Astrocyte of the hippocampus (primary cell): Measurements from ENCODE around the gene GPALPP1.
"Not testable (repeated sequence)": the region's sequence is repeated elsewhere in the genome, so short reads cannot be mapped to it uniquely, and the experiment has no call there.

Experiments
- DNase-seq: peaks from one replicate; pipeline ENCODE4 v3.0.0; 2011; ENCODE audit warnings: low read depth, low spot score

Gene GPALPP1

DNA sequence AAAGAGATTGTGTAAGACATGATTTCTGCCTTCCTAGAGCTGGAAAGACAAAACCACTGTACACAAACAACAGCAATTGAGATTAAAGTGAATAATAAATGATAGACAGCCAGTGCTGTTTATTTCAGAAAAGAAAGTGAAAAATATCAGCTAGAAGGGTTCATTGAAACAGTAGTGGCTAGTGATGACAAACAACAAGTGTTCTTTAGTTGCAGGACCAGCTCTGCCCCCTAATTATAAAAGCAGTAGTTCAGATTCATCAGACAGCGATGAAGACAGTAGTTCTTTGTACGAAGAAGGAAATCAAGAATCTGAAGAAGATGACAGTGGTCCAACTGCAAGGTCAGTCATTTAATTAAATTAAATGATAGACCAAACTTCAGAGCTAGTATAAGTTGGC lies 14.8 kb downstream of the GPALPP1 start:
- no peak for DNase-seq

DNA sequence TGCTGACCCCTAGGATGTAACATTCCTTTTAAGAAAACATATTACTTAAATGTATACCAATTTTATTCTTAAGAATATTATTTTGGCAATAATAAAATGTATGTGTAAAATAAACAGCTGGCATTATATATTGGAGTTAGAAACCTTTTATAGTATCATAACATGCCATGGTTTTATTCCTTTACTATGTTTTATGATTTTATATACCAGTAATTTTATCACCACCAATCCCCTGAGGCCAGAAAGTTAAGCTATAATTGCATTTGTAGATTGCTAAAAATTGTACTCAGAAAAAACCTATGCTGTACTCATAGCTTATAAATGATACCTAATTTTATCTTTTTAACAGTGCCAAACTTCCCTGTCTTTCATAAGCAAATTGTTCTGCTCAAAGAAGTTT lies 17.9 kb downstream of the GPALPP1 start:
- DNase-seq = no peak

DNA sequence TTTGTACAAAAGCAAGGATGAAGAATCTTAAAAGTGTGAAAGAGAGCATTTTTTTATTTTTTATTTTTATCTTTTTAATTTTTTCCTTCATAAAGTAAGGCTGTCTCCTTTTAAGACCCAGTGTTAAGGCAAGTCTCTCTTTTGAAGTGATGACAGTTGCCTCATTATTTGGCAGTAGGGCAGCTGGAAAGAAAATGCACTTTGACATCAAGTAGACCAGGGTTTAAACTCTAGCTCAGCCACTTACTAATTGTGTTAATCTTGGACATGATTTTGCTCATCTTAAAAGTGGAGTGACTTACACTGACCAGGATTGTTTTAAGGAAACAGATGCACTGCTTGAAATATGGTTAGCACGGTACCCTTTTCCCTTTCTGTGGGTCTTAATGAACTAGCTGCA lies 18.5 kb downstream of the GPALPP1 start:
- DNase-seq = no peak

DNA sequence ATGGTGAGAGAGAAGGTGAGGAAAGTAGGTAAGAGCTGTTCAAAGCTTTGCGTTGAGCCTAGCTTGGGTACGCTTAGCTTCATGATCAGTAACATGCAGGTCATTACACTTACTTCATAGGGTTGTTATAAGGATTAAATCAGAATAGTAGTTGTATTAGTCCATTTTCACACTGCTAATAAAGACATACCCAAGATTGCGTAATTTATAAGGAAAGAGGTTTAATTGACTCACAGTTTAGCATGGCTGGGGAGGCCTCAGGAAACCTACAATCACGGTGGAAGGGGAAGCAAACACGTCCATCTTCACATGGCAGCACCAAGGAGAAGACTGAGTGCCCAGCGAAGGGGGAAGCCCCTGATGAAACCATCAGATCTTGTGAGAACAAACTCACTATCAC lies 21.9 kb downstream of the GPALPP1 start:
- no peak for DNase-seq

DNA sequence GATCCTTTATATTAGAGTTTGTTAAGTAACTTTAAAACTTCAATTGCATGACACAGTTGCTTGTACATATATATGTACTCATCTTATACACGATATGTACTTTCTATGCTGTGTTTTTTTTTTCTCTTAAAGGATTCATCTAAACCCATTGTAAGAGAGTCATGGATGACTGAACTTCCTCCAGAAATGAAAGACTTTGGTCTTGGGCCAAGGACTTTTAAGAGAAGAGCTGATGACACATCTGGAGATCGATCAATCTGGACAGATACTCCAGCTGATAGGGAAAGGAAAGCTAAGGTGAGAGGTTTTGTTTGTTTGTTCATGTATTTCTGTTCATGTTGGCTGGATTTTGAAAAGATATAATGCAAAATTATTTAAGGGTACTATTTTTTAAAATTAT lies 26.0 kb downstream of the GPALPP1 start:
- no peak for DNase-seq

DNA sequence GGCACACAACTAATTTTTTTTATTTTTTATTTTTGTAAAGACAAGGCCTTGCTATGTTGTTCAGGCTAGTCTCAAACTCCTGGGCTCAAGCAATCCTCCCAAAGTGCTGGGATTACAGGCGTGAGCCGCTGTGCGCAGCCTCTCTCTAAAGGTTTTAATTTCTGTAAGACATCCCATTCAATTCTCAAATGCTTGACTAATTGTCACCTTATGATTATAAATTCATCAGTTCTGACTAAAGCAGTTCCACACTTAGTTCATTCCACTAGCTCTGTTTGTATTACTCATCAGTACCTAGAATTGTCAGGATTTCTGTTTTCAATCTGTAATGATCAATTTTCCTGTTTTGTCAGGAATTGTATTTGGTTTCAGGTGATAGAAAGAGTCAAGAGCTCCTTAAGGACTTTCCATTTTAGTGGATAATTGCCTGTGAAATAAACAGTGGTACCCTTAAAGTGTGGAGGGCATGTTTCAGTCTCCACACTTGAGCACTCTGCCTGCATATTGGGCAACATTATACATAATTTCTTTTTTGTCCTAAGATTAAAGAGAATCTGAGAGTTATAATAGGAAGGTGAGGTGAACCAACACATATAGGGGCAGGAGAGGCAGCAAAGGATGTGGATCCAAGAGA lies 27.6 kb downstream of the GPALPP1 start:
- DNase-seq = no peak

DNA sequence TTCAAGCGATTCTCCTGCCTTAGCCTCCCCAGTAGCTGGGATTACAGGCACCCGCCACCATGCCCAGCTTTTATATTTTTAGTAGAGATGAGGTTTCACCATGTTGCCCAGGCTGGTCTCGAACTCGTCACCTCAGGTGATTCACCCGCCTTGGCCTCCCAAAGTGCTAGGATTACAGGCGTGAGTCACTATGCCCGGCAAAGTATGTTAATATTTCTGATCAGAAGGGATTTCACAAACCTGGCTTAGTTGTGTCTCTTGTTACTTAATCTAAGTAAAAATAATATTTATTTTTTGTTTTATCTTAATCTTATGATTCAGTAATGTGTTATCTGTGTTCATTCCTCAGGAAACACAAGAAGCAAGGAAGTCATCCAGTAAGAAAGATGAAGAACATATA lies 30.6 kb downstream of the GPALPP1 start:
- not testable (repeated sequence) for DNase-seq

DNA sequence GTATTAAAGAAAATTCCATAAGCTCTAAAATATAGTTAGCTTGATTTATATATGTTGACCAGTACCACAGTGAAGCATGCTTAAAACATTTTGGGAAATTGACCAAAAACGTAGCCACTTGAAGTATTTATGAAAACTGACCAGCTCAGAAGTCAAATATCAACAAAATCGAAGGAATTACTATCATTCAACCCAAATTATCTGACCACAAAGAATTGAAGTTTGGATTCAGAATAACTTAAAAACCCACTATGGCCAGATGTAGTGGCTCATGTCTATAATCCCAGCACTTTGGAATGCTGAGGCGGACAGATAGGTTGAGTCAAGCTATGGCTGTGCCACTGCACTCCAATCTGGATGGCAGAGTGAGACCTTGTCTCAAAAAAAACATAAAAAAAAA lies 31.9 kb downstream of the GPALPP1 start:
- DNase-seq = no peak

DNA sequence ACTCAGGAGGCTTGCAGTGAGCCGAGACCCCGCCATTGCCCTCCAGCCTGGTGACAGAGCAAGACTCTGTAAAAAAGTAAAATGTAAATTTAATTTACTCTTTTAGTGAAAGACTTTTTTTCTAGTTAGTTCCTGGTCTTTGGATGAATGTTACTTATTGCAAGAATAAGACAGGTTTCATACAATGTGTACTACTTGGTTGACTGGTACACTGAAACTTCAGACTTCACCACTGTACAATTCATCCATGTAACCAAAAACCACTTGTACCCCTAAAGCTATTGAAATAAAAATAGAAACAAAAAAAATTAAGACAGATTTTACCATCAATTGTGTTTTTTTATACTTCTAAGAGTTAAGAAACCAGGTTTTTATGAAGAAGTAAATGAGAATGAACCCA lies 35.5 kb downstream of the GPALPP1 start:
- DNase-seq = no peak

DNA sequence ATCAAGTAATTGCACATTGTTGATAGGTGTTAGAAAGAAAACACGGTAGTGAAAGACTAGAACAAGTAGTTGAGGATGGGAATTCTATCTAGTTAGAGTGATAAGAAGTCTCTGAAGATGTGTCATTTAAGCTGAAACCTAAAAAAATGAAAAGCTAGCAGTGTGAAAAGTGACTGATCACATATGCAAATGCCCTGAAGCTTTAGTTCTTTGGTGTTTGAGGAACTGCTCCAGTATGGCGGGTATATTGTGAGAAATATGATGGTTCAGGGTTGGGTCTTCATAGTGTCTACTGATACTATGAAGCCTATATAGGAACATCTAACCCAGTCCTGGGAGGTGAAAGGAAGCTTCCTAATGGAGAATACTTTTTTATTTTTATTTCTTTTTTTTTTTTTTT lies 45.0 kb downstream of the GPALPP1 start:
- no peak for DNase-seq

DNA sequence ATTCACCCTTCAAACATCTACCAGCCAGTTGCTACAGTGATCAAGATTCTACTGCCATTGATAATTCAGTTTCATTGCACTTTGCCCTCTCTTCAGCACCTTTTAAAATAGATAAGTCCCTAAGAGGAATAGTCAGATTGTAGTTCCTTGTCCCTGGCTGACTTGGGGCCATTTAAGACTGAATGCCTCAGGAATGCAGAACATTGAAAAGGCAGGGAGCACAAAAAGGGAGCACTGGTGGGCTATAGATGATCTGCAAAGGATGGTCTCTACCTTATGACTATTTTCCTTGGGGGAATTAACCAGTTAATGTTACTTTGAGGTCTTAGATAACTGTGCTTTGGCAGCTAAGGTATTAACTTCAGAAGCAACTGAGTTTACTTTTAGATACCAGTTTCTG lies 46.9 kb downstream of the GPALPP1 start:
- DNase-seq = no peak

DNA sequence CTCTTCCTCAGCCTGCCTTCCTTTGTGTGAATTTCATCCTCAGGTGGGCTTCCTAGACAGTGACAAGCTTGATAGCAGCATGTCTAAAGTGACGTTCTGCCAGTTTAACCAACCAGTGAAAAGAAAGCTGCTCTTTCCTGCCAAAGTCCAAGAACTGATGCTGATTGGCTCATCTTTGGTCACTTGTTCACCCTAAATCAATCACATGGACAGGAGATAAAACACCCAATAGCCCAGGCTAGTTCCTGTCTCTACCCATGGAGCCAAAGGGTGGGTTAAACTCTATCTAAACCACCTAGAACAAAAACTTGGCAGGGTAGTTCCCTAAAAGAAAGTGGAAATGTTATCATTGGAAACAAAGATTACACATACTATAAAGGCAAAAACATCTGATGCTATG lies 50.8 kb downstream of the GPALPP1 start:
- no peak for DNase-seq

DNA sequence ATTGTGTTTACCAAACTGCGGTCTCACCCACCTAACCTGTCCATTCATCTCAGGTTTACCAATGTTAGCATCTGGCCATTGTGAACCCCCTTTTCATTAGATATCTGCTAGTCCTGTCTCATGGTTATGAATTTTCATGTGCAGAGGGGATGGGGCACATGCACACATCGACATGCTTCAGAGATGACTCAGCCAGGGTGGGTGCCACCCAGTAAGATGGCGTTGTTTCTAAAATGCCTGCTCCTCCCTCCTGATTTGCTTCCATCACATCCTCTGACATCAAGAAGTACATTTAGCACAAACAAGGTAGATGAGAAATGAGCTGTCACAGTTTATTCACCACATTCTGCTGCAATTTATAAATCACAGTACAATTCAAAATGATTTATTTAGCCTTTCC lies 51.3 kb downstream of the GPALPP1 start:
- peak; percentile 37 for DNase-seq

DNA sequence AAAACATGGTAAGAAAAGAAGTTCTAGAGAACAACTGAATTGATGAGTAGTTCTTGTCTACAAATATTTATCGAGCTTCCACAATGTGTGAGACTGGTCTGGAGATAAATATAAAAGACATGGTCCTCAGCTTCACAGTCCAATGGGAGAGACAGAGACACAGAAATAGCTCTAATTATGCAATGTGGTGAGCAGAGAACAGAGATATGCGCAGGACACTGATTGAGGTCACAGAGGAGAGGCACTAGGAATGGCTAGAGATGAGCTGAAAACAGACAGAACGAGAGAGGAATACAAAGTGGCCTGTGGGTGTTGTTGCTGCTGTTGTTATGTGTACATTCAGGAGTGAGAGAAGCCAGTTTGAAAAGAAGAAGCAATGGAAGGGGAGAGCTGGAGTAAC lies 53.2 kb downstream of the GPALPP1 start:
- DNase-seq = no peak

DNA sequence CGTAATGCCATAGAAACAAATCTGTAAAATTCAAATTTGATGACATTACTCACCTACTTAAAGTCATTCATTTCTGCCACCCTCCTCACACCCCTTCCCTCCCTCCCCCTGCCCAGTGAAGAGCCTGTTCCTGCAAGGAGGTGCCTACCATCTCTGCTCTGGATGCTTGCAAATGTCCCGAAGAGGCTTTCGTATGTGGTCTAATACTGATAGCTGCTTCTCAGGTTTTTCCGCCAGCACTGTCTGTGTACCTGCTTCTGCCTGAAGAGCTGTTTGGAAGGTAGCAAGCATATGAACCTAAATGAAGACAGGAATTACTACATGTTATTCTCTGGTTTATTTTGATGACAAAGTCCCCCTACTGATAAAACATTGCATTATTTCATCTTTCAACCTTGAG lies 57.1 kb downstream of the GPALPP1 start:
- DNase-seq = no peak

DNA sequence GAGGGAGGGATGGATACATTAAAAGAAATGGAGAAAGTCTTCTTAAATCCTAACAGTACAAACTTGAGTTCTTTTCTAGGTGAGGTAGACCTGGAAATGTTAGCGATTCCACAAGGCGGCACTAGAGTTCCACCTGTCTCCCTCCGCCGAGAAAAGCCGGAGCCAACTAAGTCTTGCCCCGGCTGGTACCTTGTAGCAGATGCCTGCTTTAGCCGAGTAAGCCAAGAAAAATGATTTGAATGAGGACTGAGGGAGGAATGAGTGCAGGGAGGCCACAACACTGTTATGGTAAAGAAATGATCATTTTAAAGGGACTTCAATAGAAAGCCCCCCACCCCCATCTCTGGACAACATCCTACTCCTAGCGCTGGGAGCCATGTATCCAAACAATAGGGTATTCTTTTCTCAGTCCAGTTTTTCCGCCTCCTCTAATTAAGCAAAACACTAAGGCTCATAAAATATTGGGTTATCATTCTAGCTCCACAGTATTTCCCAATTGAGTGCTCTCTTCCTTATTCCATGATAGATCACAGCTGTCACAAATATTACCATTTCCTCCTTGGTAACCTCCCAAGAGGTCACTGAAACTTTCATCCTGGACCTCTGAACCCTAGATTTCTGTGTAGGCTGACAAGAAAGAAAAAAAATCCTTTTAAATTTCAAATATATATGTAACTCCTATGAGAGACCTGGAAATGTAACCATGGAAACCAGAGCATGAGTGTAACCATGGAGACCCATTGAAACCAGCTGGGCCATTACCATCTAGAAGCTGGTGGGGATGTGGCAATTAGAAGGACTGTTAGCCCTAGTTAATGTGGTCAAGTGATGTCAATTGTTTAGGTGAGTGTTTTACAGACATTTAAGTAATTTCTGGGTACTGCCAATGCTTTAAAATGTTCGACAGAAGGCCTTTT lies 58.3 kb downstream of the GPALPP1 start:
- DNase-seq = peak; percentile 94

DNA sequence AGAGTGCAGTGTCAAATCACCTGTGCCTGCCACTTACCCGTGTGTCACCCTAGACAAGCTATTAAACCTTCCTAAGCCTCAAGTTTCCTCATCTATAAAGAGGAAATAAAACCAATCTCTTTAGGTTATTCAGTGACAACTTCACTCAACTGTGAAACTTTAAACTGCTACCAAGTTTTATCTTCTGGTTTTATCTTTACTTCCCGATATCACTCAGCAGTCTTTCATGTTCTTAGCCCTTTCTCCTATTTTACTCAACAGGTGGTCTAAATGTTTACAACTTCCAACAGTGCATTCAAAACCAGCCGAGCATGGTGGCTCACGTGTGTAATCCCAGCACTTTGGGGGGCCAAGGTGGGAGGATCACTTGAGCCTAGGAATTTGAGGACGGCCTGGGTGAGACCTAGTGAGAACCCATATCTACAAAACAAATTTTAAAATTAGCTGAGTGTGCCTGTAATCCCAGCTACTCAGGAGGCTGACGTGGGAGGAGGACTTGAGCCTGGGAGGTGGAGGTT lies 59.6 kb downstream of the GPALPP1 start:
- DNase-seq = no peak

DNA sequence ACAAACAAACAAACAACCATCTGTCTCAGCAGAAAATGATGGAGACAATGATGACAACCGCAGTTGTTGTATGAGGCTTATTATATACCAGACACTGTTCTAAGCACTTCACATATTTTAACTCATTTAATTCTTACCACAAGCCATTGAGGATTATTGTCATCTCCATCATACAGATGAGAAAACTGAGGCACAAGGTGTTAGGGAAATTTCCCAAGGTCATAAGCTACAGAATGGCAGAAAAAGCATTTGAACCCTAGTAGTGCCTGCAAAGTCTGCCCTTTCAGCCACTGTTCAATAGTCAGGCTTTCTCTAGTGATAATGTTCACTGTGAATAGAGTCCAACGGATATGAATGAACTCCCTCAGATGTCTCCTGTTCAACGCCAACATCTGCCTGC lies 60.1 kb downstream of the GPALPP1 start:
- no peak for DNase-seq

DNA sequence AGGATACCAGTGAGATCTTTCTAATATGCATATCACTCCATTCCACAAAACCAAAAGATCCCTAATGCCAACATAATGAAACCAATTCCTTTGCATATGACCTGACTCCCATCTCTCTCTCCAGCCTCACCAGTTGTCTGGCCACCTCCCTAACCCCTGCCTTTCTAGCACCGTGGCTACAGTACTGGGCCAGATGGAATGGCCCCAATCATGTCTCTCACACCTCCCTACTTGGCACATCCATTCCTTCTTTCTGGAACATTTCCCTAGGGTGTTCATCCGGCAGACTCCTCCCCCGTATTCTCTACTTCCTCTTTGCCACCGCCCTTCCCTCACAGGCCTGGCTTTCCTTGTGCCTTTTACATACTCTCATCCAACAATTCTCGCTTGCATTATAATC lies 62.0 kb downstream of the GPALPP1 start:
- DNase-seq = no peak

DNA sequence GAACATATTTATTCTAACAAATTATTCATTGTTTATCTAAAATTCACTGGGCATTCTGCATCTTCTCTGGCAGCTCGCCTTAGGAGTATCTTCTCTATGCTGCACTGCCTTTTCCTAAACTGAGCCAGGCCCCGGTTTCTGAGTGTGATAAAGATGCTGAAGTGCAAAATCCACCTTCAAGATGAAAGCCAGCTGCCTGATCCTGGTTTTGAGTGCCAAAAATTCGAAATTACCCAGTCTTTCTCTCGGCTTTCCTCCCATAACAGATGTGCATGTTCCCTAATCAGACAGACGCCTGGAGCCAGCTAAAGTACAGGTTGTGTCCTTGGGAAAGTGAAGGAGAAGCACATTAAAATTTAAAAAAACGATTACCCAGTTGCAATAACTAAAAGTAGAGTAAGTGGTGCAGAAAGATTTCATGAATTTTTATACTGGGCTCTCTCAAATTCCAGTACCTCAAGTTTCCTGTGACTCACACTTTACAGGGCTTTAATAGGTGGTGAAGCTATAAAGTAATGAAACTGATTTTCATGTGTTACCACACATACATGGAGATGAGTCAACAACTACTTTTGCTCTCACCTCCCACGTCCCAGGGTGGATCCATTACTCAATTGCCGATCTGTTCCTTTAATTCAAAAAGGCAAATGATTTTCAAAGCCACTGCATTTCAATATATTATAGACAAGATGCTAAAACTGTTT lies 66.0 kb downstream of the GPALPP1 start:
- peak; percentile 88 for DNase-seq

DNA sequence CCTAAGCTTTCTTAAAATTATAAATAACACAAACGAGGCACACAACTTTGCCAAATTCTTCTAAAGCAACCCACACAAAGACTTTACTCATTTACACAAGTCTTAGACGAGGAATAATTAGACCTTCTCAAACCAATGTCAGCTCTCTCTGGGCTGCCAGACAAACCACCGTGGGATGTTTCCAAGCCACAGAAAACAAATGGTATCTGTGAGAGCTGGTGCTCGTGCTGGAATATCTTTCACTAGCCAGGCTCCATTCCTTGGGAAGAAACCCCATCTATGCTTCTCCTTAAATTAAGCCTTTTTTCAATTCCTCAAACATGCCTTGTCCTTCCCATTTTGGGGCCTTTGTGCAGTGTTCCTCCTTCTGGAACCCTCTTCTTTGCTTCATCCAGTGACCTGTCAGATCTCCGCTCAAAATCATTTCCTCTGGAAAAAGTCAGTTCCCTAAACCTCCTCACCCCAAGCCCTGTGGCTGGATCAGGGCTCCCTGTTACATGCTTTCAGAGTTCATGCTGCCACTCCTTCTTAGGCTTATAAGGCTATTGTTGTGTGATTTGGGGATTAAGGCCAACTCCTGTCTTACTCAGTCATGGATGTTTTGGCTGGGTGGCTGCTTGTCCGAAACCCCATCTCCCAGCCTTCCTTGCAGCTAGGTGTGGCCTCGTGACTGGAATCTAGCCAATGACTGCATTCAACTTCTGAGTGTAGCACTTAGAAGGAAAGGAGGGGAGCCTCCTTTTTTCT lies 66.7 kb downstream of the GPALPP1 start:
- peak; percentile 93 for DNase-seq

DNA sequence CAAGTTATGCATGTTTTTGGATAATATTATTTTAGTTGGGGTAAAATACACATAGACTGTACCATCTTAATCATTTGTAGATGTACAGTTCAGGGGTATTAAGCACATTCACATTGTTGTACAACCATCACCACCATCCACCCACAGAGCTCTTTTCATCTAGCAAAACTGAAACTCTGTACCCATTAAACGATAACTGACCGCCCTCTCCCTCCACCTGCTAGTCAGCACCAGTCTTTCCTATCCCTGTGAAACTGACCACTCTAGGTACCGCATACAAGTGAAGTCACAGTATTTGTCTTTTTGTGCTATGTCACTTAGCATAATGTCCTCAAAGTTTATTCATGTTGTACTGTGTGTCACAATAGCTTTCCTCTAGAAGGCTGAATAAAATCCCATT lies 70.7 kb downstream of the GPALPP1 start:
- no peak for DNase-seq
